Transverse colon (tissue), 4 donors: ENCODE measurements around the gene HSPA14.
"Not testable (repeated sequence)": the region's sequence is repeated elsewhere in the genome, so short reads cannot be mapped to it uniquely, and the experiment has no call there.

Experiments used
- POLR2AphosphoS5 ChIP-seq, 3 donors: sonication (generic); formaldehyde crosslinking; IDR thresholded peaks; one replicate each; pipeline ENCODE4 v1.6.1; 2016; ENCODE audit warnings: antibody characterized with exemption in 3 of 3
- TF ChIP-seq, protein P1 (sequence below), 5 experiments: fragments of 200-600 bp in 3 of 5; fragments of 450-650 bp in 2 of 5; sonication (generic) in 3 of 5; IDR thresholded peaks; 1 replicate in 2 of 5; 2 replicates in 3 of 5; pipeline ENCODE4 v1.5.1; 2016 to 2017; ENCODE audit warnings: antibody characterized with exemption in 5 of 5, inconsistent platforms in 3 of 5, mild to moderate bottlenecking in 2 of 5, moderate library complexity in 1 of 5

DNA sequence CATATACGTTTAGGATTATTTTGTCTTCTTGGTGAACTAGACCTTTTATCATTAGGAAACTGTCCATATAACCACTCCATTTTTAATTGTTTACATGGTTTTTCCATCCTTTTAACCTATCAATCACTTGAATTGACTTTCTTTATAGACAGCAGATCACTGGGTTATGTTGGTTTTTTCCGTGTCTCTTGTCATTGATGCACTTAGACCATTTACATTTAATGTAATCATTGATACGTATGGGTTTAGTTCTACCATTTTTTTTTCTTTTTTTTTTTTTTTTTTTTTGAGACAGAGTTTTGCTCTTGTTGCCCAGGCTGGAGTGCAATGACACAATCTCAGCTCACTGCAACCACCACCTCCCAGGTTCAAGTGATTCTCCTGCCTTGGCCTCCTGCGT, 69.5 kb downstream of the HSPA14 start:
- TF ChIP-seq, protein P1, sequence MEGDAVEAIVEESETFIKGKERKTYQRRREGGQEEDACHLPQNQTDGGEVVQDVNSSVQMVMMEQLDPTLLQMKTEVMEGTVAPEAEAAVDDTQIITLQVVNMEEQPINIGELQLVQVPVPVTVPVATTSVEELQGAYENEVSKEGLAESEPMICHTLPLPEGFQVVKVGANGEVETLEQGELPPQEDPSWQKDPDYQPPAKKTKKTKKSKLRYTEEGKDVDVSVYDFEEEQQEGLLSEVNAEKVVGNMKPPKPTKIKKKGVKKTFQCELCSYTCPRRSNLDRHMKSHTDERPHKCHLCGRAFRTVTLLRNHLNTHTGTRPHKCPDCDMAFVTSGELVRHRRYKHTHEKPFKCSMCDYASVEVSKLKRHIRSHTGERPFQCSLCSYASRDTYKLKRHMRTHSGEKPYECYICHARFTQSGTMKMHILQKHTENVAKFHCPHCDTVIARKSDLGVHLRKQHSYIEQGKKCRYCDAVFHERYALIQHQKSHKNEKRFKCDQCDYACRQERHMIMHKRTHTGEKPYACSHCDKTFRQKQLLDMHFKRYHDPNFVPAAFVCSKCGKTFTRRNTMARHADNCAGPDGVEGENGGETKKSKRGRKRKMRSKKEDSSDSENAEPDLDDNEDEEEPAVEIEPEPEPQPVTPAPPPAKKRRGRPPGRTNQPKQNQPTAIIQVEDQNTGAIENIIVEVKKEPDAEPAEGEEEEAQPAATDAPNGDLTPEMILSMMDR (IDR thresholded peaks at IDR 0.05): not testable (repeated sequence)
- TF ChIP-seq POLR2AphosphoS5 (IDR thresholded peaks at IDR 0.05): not testable (repeated sequence)
